Transverse colon (tissue), 4 donors: Measurements from ENCODE around the gene AGMO. TPM values are rescaled to one million over a fixed set of nuclear protein-coding genes. Genes with fewer than 3 reads are reported as not detected.

Experiments
- DNase-seq: peaks from one replicate; pipeline ENCODE4 v3.0.0-alpha.2; 2019
- H3K27ac ChIP-seq, 4 donors: fragments of 200-600 bp; sonication (generic); 2 replicates each; pipeline ENCODE4 v1.5.1; 2016 to 2018; ENCODE audit warnings: inconsistent platforms in 4 of 4
- H3K27me3 ChIP-seq: fragments of 200-600 bp; sonication (generic); 2 replicates; pipeline ENCODE4 v1.5.1; 2017; ENCODE audit warnings: inconsistent platforms
- H3K36me3 ChIP-seq, 4 donors: fragments of 200-600 bp; sonication (generic); 2 replicates each; pipeline ENCODE4 v1.5.1; 2017 to 2019; ENCODE audit warnings: inconsistent platforms in 4 of 4
- H3K4me1 ChIP-seq, 4 donors: fragments of 200-600 bp; sonication (generic); 2 replicates each; pipeline ENCODE4 v1.5.1; 2017 to 2020; ENCODE audit warnings: inconsistent platforms in 4 of 4
- H3K4me3 ChIP-seq, 4 donors: fragments of 200-600 bp; sonication (generic); 1 replicate in 1 of 4; 2 replicates in 3 of 4; pipeline versions ENCODE4 v1.5.1 to v1.6.1; 2017 to 2019; ENCODE audit warnings: inconsistent platforms in 4 of 4
- H3K9me3 ChIP-seq, 2 donors: fragments of 200-600 bp; sonication (generic); 2 replicates each; pipeline ENCODE4 v1.5.1; 2017 to 2019; ENCODE audit warnings: inconsistent platforms in 2 of 2
- CTCF ChIP-seq, 5 experiments: fragments of 200-600 bp in 3 of 5; fragments of 450-650 bp in 2 of 5; sonication (generic) in 3 of 5; IDR thresholded peaks; 1 replicate in 2 of 5; 2 replicates in 3 of 5; pipeline ENCODE4 v1.5.1; 2016 to 2017; ENCODE audit warnings: antibody characterized with exemption in 5 of 5, inconsistent platforms in 3 of 5, mild to moderate bottlenecking in 2 of 5, moderate library complexity in 1 of 5
- EP300 ChIP-seq: sonication (generic); formaldehyde crosslinking; IDR thresholded peaks from one replicate; pipeline ENCODE4 v1.6.1; 2017; ENCODE audit warnings: antibody characterized with exemption, low read depth
- POLR2A ChIP-seq: fragments of 450-650 bp; IDR thresholded peaks from one replicate; pipeline ENCODE4 v1.6.1; 2016; ENCODE audit warnings: antibody characterized with exemption, mild to moderate bottlenecking, moderate library complexity
- POLR2AphosphoS5 ChIP-seq, 3 donors: sonication (generic); formaldehyde crosslinking; IDR thresholded peaks; one replicate each; pipeline ENCODE4 v1.6.1; 2016; ENCODE audit warnings: antibody characterized with exemption in 3 of 3
- WGBS, 2 donors: methylation state at CpG; one replicate each; pipeline ENCODE4 v1.1.5; 2018; ENCODE audit warnings: low coverage in 1 of 2; 5-methylcytosine and 5-hydroxymethylcytosine counted together
- in situ Hi-C, 4 donors: fragments of 200-750 bp; cut with MboI; loops; one replicate each; pipeline versions ENCODE4 v1.15.0 to v1.15.1; 2017; ENCODE audit warnings: low sequenced_read_pairs in 3 of 4, low pct_ligation_motif_present in 1 of 4, low pct_unique_long_range_greater_than_20kb in 1 of 4
- intact Hi-C: fragments of 100-400 bp; cut with DNase I; formaldehyde crosslinking; loops from one replicate; pipeline ENCODE4 v1.15.1; 2023; ENCODE audit warnings: low total_unique reads
- total RNA-seq, 4 donors: library from RNA; depleted of rRNA; stranded (reverse); fragments of >200 nt; gene quantifications; one replicate each; pipeline ENCODE4 v1.1.0, GENCODE V29; 2016

AGMO gene
- total RNA-seq, 4 donors from 2014 or later: 1.5 to 5.7 (median 2.7) TPM; not detected in 1

- intact Hi-C loops: no loop called here
- no peak for DNase-seq
- Histone ChIP-seq H3K27ac (no peak overlapping the region), H3K36me3 (no peaks in the 10 kb centered on the region), H3K9me3 (no peaks in the 10 kb centered on the region), H3K4me1 (no peaks in the 10 kb centered on the region), H3K27me3 (no peaks in the 10 kb centered on the region), H3K4me3 (no peak overlapping the region)
- in situ Hi-C loops: no loop called here
- 72 to 80% methylated on average over 3 of the region's 3 CpGs for WGBS, 2 donors
- TF ChIP-seq EP300 (no peak), CTCF (IDR thresholded peaks at IDR 0.05) (no peak), POLR2A (no peak), POLR2AphosphoS5 (IDR thresholded peaks at IDR 0.05) (no peak)
These were observed 44.7 kb upstream of the AGMO start for GRCh38 chr7:15606561-15606960.

GRCh38 chr7:15604166-15604565 is 42.4 kb upstream of the AGMO start:
- intact Hi-C loops: no loop called here
- H3K9me3 ChIP-seq: no peaks in the 10 kb centered on the region
- H3K27me3 ChIP-seq: no peaks in the 10 kb centered on the region
- no peaks in the 10 kb centered on the region for H3K36me3 ChIP-seq
- no peak for DNase-seq
- TF ChIP-seq CTCF (IDR thresholded peaks at IDR 0.05) (no peak), POLR2AphosphoS5 (IDR thresholded peaks at IDR 0.05) (no peak), EP300 (no peak), POLR2A (no peak)
- H3K4me1 ChIP-seq: no peaks in the 10 kb centered on the region
- no peak overlapping the region for H3K4me3 ChIP-seq
- 98 to 100% methylated on average over 1 of the region's 1 CpG for WGBS, 2 donors
- in situ Hi-C loops: no loop called here
- no peak overlapping the region for H3K27ac ChIP-seq

GRCh38 chr7:15603124-15603523 is 41.3 kb upstream of the AGMO start:
- Histone ChIP-seq H3K4me1 (no peaks in the 10 kb centered on the region), H3K4me3 (no peak overlapping the region), H3K27me3 (no peaks in the 10 kb centered on the region), H3K9me3 (no peaks in the 10 kb centered on the region), H3K27ac (no peak overlapping the region), H3K36me3 (no peaks in the 10 kb centered on the region)
- in situ Hi-C loops: no loop called here
- TF ChIP-seq POLR2A (no peak), EP300 (no peak), CTCF (IDR thresholded peaks at IDR 0.05) (no peak), POLR2AphosphoS5 (IDR thresholded peaks at IDR 0.05) (no peak)
- no peak for DNase-seq
- 69 to 85% methylated on average over 2 of the region's 2 CpGs for WGBS, 2 donors
- intact Hi-C loops: no loop called here

GRCh38 chr7:15602236-15602635 is 40.4 kb upstream of the AGMO start:
- intact Hi-C loops (no loop called here), in situ Hi-C loops (no loop called here)
- H3K36me3 ChIP-seq: no peaks in the 10 kb centered on the region
- no peaks in the 10 kb centered on the region for H3K9me3 ChIP-seq
- H3K4me1 ChIP-seq: no peaks in the 10 kb centered on the region
- DNase-seq: no peak
- H3K4me3 ChIP-seq: no peak overlapping the region
- no peak overlapping the region for H3K27ac ChIP-seq
- 36 to 47% methylated on average over 1 of the region's 1 CpG for WGBS, 2 donors
- H3K27me3 ChIP-seq: no peaks in the 10 kb centered on the region
- no peak for TF ChIP-seq CTCF (IDR thresholded peaks at IDR 0.05)
- no peak for TF ChIP-seq EP300
- no peak for TF ChIP-seq POLR2A
- no peak for TF ChIP-seq POLR2AphosphoS5 (IDR thresholded peaks at IDR 0.05)
